Trophoblast cell (in vitro differentiated cells and primary cell): Measurements from ENCODE around the gene EIF4G3.

Experiments
- DNase-seq, 2 donors: peaks; one replicate each; pipeline ENCODE4 v3.0.0-alpha.2; 2016
- H2AFZ ChIP-seq: 2 replicates; pipeline ENCODE4 v1.6.1; 2013; ENCODE audit warnings: low read length, moderate library complexity, mild to moderate bottlenecking; ENCODE audit not compliant: insufficient read depth, poor library complexity
- H2AK5ac ChIP-seq: 2 replicates; pipeline ENCODE4 v1.6.1; 2013; ENCODE audit warnings: mild to moderate bottlenecking, low read length
- H2BK120ac ChIP-seq: 2 replicates; pipeline ENCODE4 v1.6.1; 2013; ENCODE audit warnings: low read length, mild to moderate bottlenecking, moderate library complexity; ENCODE audit not compliant: insufficient read depth, poor library complexity
- H2BK12ac ChIP-seq: 2 replicates; pipeline ENCODE4 v1.6.1; 2013; ENCODE audit warnings: mild to moderate bottlenecking, low read length, moderate library complexity
- H2BK5ac ChIP-seq: 2 replicates; pipeline ENCODE4 v1.6.1; 2013; ENCODE audit warnings: low read length, low read depth, moderate library complexity, mild to moderate bottlenecking; ENCODE audit not compliant: poor library complexity
- H3K14ac ChIP-seq: 2 replicates; pipeline ENCODE4 v1.6.1; 2013; ENCODE audit warnings: mild to moderate bottlenecking, low read length
- H3K18ac ChIP-seq: 2 replicates; pipeline ENCODE4 v1.6.1; 2013; ENCODE audit warnings: mild to moderate bottlenecking, low read length
- H3K23ac ChIP-seq: 2 replicates; pipeline ENCODE4 v1.6.1; 2013; ENCODE audit warnings: low read length
- H3K27ac ChIP-seq: 2 replicates; pipeline ENCODE4 v1.5.1; 2013; ENCODE audit warnings: low read depth, mild to moderate bottlenecking, inconsistent platforms, low read length, moderate library complexity
- H3K27me3 ChIP-seq: 2 replicates; pipeline ENCODE4 v1.6.1; 2013; ENCODE audit warnings: inconsistent platforms, mild to moderate bottlenecking, low read length, moderate library complexity; ENCODE audit not compliant: insufficient read depth
- H3K36me3 ChIP-seq, 2 experiments: 1 replicate in 1 of 2; 2 replicates in 1 of 2; pipeline ENCODE4 v1.6.1; 2013; ENCODE audit warnings: low read length in 2 of 2, mild to moderate bottlenecking in 2 of 2, moderate library complexity in 1 of 2; ENCODE audit not compliant: insufficient read depth in 2 of 2, control insufficient read depth in 1 of 2
- H3K4ac ChIP-seq: 2 replicates; pipeline ENCODE4 v1.6.1; 2013; ENCODE audit warnings: low read depth, mild to moderate bottlenecking, low read length, moderate library complexity
- H3K4me1 ChIP-seq, 2 experiments: 1 replicate in 1 of 2; 2 replicates in 1 of 2; pipeline ENCODE4 v1.6.1; 2013; ENCODE audit warnings: low read length in 2 of 2, mild to moderate bottlenecking in 2 of 2, moderate library complexity in 1 of 2; ENCODE audit not compliant: insufficient read depth in 2 of 2, control insufficient read depth in 1 of 2
- H3K4me2 ChIP-seq: 2 replicates; pipeline ENCODE4 v1.6.1; 2013; ENCODE audit warnings: inconsistent platforms, mild to moderate bottlenecking, low read length, moderate library complexity
- H3K4me3 ChIP-seq: 2 replicates; pipeline ENCODE4 v1.5.1; 2013; ENCODE audit warnings: mild to moderate bottlenecking, low read depth, low read length, inconsistent platforms
- H3K79me1 ChIP-seq: one replicate; pipeline ENCODE4 v1.6.1; 2013; ENCODE audit warnings: low read length
- H3K79me2 ChIP-seq: 2 replicates; pipeline ENCODE4 v1.6.1; 2013; ENCODE audit warnings: low read length, mild to moderate bottlenecking; ENCODE audit not compliant: control insufficient read depth, insufficient read depth, poor library complexity
- H3K9ac ChIP-seq: 2 replicates; pipeline ENCODE4 v1.6.1; 2013; ENCODE audit warnings: mild to moderate bottlenecking, low read length
- H3K9me3 ChIP-seq: 2 replicates; pipeline ENCODE4 v1.6.1; 2013; ENCODE audit warnings: low read depth, mild to moderate bottlenecking, control low read depth, inconsistent platforms, low read length; ENCODE audit not compliant: insufficient read depth
- H4K12ac ChIP-seq: 2 replicates; pipeline ENCODE4 v1.6.1; 2013; ENCODE audit warnings: low read depth, mild to moderate bottlenecking, low read length, moderate library complexity
- H4K8ac ChIP-seq: 2 replicates; pipeline ENCODE4 v1.6.1; 2013; ENCODE audit warnings: low read depth, mild to moderate bottlenecking, low read length, moderate library complexity
- H4K91ac ChIP-seq: one replicate; pipeline ENCODE4 v1.6.1; 2013; ENCODE audit warnings: low read depth, mild to moderate bottlenecking, low read length, moderate library complexity
- WGBS: extraction: QIAGEN DNeasy Blood & Tissue Kit; methylation state at CpG from one replicate; pipeline ENCODE4 v1.1.7; 2013; ENCODE audit warnings: missing lambda C conversion rate; ENCODE audit not compliant: insufficient read length, insufficient coverage; ENCODE audit errors: extremely low coverage; 5-methylcytosine and 5-hydroxymethylcytosine counted together

EIF4G3 gene

GRCh38 chr1:20974951-20975350, 201.7 kb downstream of the EIF4G3 start:
- Histone ChIP-seq H3K18ac (no peak overlapping the region), H3K4me2 (no peak overlapping the region), H3K36me3 (peaks cover 9% of the 10 kb centered on the region in 2 experiments)

DNA sequence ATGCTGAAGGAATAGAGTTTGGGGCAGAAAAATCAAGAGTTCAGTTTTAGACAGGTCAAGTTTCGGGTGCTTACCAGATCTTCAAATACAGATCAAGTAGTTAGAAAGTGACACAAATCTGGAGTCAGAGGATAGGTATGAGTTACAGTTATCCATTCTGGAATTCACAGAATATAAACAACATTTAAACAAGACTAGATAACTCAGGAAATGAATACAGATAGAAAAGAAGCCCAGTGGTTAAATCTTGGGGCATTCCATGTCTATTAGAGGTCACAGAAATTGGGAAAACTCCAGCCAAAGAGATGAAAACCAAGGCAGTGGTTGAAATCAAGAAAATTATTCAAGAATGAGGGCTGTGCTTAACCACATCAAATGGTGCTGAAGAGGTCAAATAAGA, 202.6 kb downstream of the EIF4G3 start:
- H3K14ac ChIP-seq, result no peak overlapping the region
- no peak overlapping the region for H4K8ac ChIP-seq
- H3K4me2 ChIP-seq, result no peak overlapping the region
- no peak overlapping the region for H2BK5ac ChIP-seq
- no peak overlapping the region for H2AFZ ChIP-seq
- H3K18ac ChIP-seq, result no peak overlapping the region
- H3K4ac ChIP-seq, result no peak overlapping the region
- no peaks in the 10 kb centered on the region for H3K79me2 ChIP-seq
- no peak overlapping the region for H2AK5ac ChIP-seq
- no CpG with 5 or more reads among the region's 1 CpG for WGBS
- no peak overlapping the region for H4K91ac ChIP-seq
- peaks cover 7 to 10% of the 10 kb centered on the region in 2 experiments for H3K36me3 ChIP-seq
- no peak overlapping the region for H3K4me3 ChIP-seq
- no peak overlapping the region for H2BK120ac ChIP-seq
- H3K9ac ChIP-seq, result no peak overlapping the region
- no peak overlapping the region for H4K12ac ChIP-seq
- H3K27me3 ChIP-seq, result no peaks in the 10 kb centered on the region
- no peak overlapping the region for H2BK12ac ChIP-seq
- no peaks in the 10 kb centered on the region for H3K79me1 ChIP-seq
- no peaks in the 10 kb centered on the region for H3K4me1 ChIP-seq
- no peak overlapping the region for H3K27ac ChIP-seq
- no peak for DNase-seq
- no peak overlapping the region for H3K23ac ChIP-seq
- no peaks in the 10 kb centered on the region for H3K9me3 ChIP-seq

More at GRCh38 chr1:20974951-20975350, 201.7 kb downstream of the EIF4G3 start:
- Histone ChIP-seq H2BK12ac (no peak overlapping the region), H3K27me3 (no peaks in the 10 kb centered on the region), H4K91ac (no peak overlapping the region), H3K4me3 (no peak overlapping the region), H3K4me1 (no peaks in the 10 kb centered on the region), H4K12ac (no peak overlapping the region), H2AK5ac (no peak overlapping the region), H3K27ac (no peak overlapping the region), H2BK5ac (no peak overlapping the region), H2AFZ (no peak overlapping the region), H3K4ac (no peak overlapping the region), H3K9ac (no peak overlapping the region), H3K79me1 (no peaks in the 10 kb centered on the region), H2BK120ac (no peak overlapping the region), H3K23ac (no peak overlapping the region), H3K14ac (no peak overlapping the region), H3K9me3 (no peaks in the 10 kb centered on the region), H3K79me2 (no peaks in the 10 kb centered on the region), H4K8ac (no peak overlapping the region)
- DNase-seq, result no peak

DNA sequence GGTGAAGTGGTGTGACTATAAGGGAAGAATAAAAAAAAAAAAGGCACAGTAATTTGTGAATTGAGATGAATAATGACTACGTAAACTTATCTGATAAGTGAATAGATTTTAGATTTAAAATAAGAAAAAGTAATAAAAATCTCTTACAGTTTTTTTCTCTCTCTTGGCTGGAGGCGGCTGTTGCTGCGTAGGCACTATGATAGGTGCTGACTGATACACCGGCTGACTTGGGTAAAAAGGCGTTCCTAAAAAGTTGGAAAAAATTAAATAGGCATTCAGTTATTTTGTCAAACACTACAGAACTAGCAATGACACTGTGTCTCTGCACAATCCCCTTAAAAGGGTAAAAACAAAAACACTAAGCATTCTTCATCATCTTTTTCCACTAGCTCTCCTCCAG, 203.8 kb downstream of the EIF4G3 start:
- H2BK5ac ChIP-seq, result no peak overlapping the region
- no peaks in the 10 kb centered on the region for H3K4me1 ChIP-seq
- H3K4me3 ChIP-seq, result no peak overlapping the region
- H4K12ac ChIP-seq, result no peak overlapping the region
- no peak overlapping the region for H2AFZ ChIP-seq
- H2BK120ac ChIP-seq, result no peak overlapping the region
- no peak overlapping the region for H3K27ac ChIP-seq
- H3K4me2 ChIP-seq, result no peak overlapping the region
- H3K79me2 ChIP-seq, result no peaks in the 10 kb centered on the region
- H3K23ac ChIP-seq, result no peak overlapping the region
- no CpG with 5 or more reads among the region's 5 CpGs for WGBS
- no peak overlapping the region for H3K9ac ChIP-seq
- H3K4ac ChIP-seq, result no peak overlapping the region
- H4K8ac ChIP-seq, result no peak overlapping the region
- no peak for DNase-seq
- H3K79me1 ChIP-seq, result no peaks in the 10 kb centered on the region
- no peak overlapping the region for H2BK12ac ChIP-seq
- H3K9me3 ChIP-seq, result no peaks in the 10 kb centered on the region
- no peak overlapping the region for H3K14ac ChIP-seq
- peaks cover 7 to 10% of the 10 kb centered on the region in 2 experiments for H3K36me3 ChIP-seq
- no peak overlapping the region for H3K18ac ChIP-seq
- H4K91ac ChIP-seq, result no peak overlapping the region
- no peaks in the 10 kb centered on the region for H3K27me3 ChIP-seq
- H2AK5ac ChIP-seq, result no peak overlapping the region

DNA sequence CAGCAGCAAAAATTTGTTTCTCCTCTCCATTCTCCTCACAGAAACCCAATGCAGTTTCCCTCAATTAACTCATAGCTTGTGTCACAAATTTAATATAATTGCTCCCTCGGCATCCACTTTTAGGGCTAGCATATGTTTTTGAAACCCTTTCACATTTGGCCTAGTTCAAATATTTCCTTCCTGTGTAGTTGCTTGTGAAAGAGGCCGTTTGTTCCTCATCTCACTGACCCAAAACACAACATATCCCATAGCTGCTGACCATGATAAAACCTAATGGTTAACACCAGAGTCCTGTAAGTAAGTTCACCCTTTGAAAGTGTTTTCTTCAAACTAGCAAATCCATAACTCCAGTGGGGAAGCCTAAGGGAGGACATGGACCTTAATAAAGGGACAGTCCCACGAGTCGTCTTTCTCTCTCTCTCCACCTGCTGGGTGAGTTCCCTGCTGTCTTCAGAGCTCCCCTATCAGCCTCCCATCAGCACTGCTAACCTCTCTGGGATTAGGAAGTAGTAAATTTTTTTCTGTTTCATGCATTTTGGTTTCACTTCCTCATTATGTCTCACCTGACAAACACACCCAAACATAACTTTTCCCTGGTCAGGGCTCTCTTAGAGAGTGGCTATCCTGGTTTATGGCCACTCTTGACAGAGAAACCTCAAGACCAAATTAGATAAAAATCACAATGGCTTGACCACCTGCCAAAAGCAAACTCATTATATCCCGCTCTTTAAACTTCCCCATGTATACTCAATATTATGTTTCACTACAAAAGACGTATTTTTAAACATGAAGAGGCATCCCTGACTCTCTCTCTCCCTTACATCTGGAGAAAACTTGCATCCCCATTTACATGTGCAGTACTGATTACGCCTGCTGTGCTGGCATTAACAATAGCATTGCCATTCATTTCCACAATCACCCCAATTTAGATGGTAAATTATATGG, 211.9 kb downstream of the EIF4G3 start:
- no peak overlapping the region for H2AFZ ChIP-seq
- no peak overlapping the region for H3K14ac ChIP-seq
- H3K4me1 ChIP-seq, result no peaks in the 10 kb centered on the region
- no peak overlapping the region for H3K23ac ChIP-seq
- H3K27ac ChIP-seq, result no peak overlapping the region
- H3K79me2 ChIP-seq, result no peaks in the 10 kb centered on the region
- no peak overlapping the region for H4K12ac ChIP-seq
- H4K91ac ChIP-seq, result no peak overlapping the region
- H3K4me3 ChIP-seq, result no peak overlapping the region
- no peak overlapping the region for H2BK120ac ChIP-seq
- WGBS, result no CpG with 5 or more reads among the region's 7 CpGs
- H4K8ac ChIP-seq, result no peak overlapping the region
- H3K79me1 ChIP-seq, result no peaks in the 10 kb centered on the region
- no peaks in the 10 kb centered on the region for H3K36me3 ChIP-seq
- H3K9me3 ChIP-seq, result no peaks in the 10 kb centered on the region
- H3K4me2 ChIP-seq, result no peak overlapping the region
- H3K18ac ChIP-seq, result no peak overlapping the region
- H3K9ac ChIP-seq, result no peak overlapping the region
- no peak overlapping the region for H3K4ac ChIP-seq
- no peak overlapping the region for H2BK12ac ChIP-seq
- no peak overlapping the region for H2AK5ac ChIP-seq
- no peaks in the 10 kb centered on the region for H3K27me3 ChIP-seq
- no peak overlapping the region for H2BK5ac ChIP-seq
- DNase-seq, result no peak
